Brain microvascular endothelial cell (primary cell): ENCODE results near the gene SCN3B.
A peak's percentile ranks its signal among the peaks of the same experiment; 100 is the strongest.

ENCODE experiments used
- DNase-seq: peaks from one replicate; pipeline ENCODE4 v3.0.0-alpha.2; 2020
- H3K27ac ChIP-seq: fragments of 250-450 bp; sonication (Bioruptor Pico); 2 replicates; pipeline ENCODE4 v1.5.1; 2020; ENCODE audit warnings: mild to moderate bottlenecking, moderate library complexity
- H3K27me3 ChIP-seq: fragments of 250-450 bp; sonication (Bioruptor Pico); replicated peaks from 2 replicates; pipeline ENCODE4 v1.5.1; 2020; ENCODE audit warnings: mild to moderate bottlenecking
- H3K36me3 ChIP-seq: fragments of 250-450 bp; sonication (Bioruptor Pico); replicated peaks from 2 replicates; pipeline ENCODE4 v1.5.1; 2020; ENCODE audit warnings: mild to moderate bottlenecking
- H3K4me3 ChIP-seq: 2 replicates; pipeline ENCODE4 v1.5.1; 2011; ENCODE audit warnings: low read depth, mild to moderate bottlenecking, control low read depth, low read length, moderate library complexity
- in situ Hi-C: cut with HindIII; loops from 2 replicates; pipeline ENCODE4 v1.10.0; 2017; ENCODE audit warnings: low sequenced_read_pairs, low pct_ligation_motif_present
- TF ChIP-seq, protein P1 (sequence below): IDR thresholded peaks from 2 replicates; pipeline ENCODE4 v1.5.1; 2011; ENCODE audit warnings: low read depth, mild to moderate bottlenecking, moderate library complexity, low read length, control low read depth, inconsistent platforms; ENCODE audit errors: missing control alignments

SCN3B gene

DNA sequence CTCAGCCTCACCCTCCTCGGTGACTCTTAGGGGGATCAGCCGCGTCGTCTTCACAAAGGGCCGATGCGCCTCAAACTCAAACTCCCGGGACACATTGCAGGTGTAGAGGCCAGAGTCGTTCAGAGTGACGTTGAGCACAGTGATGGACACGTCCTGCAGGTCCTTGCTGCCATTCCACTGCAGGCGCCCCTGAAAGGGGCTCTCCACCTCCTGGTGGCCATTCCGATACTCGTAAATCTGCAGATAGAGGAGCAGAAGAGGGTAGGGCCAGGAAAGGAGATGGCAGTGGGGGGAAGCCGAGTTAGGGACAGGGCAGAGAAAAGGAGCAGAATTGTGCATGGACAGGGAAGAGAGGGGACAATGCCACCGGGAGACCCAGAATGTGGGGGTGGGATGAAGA is 12.0 kb downstream of the SCN3B start:
- in situ Hi-C loops = no loop called here
- Histone ChIP-seq H3K36me3 (no peaks in the 10 kb centered on the region), H3K4me3 (no peak overlapping the region), H3K27me3 (no peaks in the 10 kb centered on the region), H3K27ac (no peak overlapping the region)
- TF ChIP-seq, protein P1, sequence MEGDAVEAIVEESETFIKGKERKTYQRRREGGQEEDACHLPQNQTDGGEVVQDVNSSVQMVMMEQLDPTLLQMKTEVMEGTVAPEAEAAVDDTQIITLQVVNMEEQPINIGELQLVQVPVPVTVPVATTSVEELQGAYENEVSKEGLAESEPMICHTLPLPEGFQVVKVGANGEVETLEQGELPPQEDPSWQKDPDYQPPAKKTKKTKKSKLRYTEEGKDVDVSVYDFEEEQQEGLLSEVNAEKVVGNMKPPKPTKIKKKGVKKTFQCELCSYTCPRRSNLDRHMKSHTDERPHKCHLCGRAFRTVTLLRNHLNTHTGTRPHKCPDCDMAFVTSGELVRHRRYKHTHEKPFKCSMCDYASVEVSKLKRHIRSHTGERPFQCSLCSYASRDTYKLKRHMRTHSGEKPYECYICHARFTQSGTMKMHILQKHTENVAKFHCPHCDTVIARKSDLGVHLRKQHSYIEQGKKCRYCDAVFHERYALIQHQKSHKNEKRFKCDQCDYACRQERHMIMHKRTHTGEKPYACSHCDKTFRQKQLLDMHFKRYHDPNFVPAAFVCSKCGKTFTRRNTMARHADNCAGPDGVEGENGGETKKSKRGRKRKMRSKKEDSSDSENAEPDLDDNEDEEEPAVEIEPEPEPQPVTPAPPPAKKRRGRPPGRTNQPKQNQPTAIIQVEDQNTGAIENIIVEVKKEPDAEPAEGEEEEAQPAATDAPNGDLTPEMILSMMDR = no peak
- no peak for DNase-seq

DNA sequence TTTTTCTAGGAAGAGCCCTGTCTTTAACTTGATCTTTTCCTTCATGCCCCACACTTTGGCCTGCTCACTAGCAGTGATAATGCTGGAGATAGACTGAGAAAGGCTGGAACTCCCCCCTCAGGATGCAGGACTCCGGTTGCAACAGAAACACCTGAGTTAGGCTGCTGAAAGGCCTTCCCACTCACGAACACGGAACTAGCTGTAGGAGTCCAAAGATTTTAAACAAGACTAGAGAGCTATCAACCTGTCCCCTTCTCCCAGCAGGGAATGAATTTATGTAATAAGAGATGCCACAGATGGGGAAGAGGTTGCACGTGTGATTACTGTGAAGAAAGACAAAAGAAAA is 13.0 kb downstream of the SCN3B start:
- H3K27me3 ChIP-seq = no peaks in the 10 kb centered on the region
- no peak for DNase-seq
- no peak overlapping the region for H3K27ac ChIP-seq
- no peaks in the 10 kb centered on the region for H3K36me3 ChIP-seq
- H3K4me3 ChIP-seq = no peak overlapping the region
- in situ Hi-C loops = no loop called here
- TF ChIP-seq, protein P1 = no peak

DNA sequence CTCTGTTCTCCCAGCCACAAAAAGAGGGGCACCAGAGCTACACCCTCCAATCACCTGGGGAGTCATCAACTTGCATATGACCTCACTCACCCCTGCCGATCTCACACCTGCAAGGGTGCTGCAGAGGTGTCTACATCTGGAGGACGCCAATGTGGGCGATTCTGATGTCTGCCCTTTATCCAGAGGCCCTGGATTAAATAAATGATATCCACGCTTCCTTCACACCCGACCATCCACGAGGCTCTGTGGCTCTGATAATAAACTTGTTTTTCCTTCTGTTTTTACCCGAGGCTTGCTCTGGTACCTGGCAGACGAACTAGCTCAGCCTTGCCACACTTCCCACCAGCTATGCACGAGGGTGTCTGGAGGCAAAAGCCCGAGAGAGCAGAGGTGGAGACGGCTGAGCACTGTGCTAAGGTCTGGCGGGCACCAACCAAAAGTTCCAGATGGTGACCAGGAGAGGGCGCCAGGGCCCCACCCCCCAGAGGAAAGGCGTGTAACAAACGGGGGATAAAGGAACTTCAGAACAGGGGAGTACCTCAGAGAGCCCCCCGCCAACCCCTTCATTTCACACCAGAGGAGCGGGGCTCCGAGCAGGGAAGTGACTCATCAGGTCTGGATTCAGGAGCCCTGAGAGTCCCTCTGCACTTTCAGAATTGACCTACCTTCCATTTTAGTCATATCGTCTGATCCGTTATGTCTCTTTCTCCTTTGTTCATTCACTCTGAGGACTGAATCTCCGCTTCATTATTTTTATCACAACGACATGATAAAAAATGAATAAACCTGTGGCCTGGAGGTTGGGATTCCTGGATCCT is 13.5 kb downstream of the SCN3B start:
- TF ChIP-seq, protein P1 = peak; percentile 94
- no peak overlapping the region for H3K4me3 ChIP-seq
- peak; percentile 22 for DNase-seq
- no peak overlapping the region for H3K27ac ChIP-seq
- no peaks in the 10 kb centered on the region for H3K36me3 ChIP-seq
- no peaks in the 10 kb centered on the region for H3K27me3 ChIP-seq
- in situ Hi-C loops = no loop called here

DNA sequence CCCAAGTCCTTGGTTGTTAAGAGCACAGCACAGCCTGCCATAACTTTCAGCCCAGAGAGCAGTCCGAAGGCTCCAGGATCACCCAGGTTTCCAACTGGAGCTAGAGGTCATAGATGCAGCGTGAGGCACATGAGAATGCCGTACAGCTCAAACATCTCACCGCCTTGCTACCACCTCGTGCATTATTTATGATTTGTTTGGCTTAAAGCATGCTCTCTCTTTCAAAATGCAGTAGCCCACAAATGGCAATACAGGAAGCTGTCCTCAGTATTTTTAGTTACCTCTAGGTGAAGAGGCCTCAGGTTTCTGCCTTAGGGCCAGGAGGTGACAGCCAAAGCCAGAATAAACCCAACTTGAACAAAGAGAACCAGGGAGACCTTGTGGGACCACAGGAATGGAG is 14.4 kb downstream of the SCN3B start:
- DNase-seq = no peak
- Histone ChIP-seq H3K36me3 (no peaks in the 10 kb centered on the region), H3K27me3 (no peaks in the 10 kb centered on the region), H3K4me3 (no peak overlapping the region), H3K27ac (no peak overlapping the region)
- TF ChIP-seq, protein P1 = no peak
- in situ Hi-C loops = no loop called here

DNA sequence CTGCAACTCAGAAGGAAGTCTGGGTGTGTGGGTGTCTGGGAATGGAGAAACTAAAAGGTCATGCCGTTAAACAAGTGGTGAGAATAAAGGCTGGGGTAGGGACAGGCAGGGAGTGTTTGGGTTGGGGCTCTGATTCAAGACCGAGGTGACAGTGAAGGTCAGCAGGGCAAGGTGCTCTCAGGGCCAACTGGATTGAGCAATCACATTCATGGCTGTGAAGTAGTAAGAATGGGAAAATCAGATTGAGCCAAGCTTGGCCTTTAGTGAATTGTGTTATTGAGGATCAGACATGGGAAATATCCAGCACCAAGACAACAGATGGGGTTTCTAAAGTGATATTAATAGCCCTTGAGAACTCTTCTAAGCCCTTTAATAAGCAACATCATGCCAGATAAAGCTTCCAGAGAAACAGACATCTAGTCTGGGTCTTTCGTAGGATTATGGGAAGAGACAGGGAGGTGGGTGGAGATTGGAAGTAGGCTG is 24.3 kb downstream of the SCN3B start:
- Histone ChIP-seq H3K27me3 (no peaks in the 10 kb centered on the region), H3K27ac (no peak overlapping the region), H3K4me3 (no peak overlapping the region), H3K36me3 (no peaks in the 10 kb centered on the region)
- in situ Hi-C loops = no loop called here
- TF ChIP-seq, protein P1 = no peak
- no peak for DNase-seq
